AG04450 (cell line): ENCODE data around the gene HCAR2. TPM values are rescaled to one million over a fixed set of nuclear protein-coding genes. Genes with fewer than 3 reads are reported as not detected.
A peak's percentile ranks its signal among the peaks of the same experiment; 100 is the strongest.

Experiments used
- CTCF ChIA-PET: fragments of 300-600, 350-600 bp; formaldehyde crosslinking; extraction: SDS; loops from one replicate; lab custom pipeline; 2022; ENCODE audit warnings: antibody characterized with exemption, inconsistent platforms; lab: Charles Lee
- POLR2A ChIA-PET: fragments of 350-600 bp; formaldehyde crosslinking; extraction: SDS; loops from one replicate; lab custom pipeline; 2021; ENCODE audit warnings: antibody characterized with exemption, inconsistent platforms; lab: Yijun Ruan, JAX
- DNase-seq: peaks from one replicate; pipeline ENCODE4 v3.0.0-alpha.2; 2011; ENCODE audit warnings: low read depth, low spot score
- H3K27ac ChIP-seq: one replicate; pipeline ENCODE4 v1.5.1; 2012; ENCODE audit warnings: low read depth, low read length, control low read depth
- H3K27me3 ChIP-seq: one replicate; pipeline ENCODE4 v1.6.0; 2012; ENCODE audit warnings: low read length; ENCODE audit not compliant: control insufficient read depth, insufficient read depth
- H3K4me3 ChIP-seq: 2 replicates; pipeline ENCODE4 v1.5.1; 2011; ENCODE audit warnings: mild to moderate bottlenecking, low read depth, low read length, control low read depth
- H3K9me3 ChIP-seq: 2 replicates; pipeline ENCODE4 v1.5.1; 2012; ENCODE audit warnings: low read length; ENCODE audit not compliant: control insufficient read depth, insufficient read depth
- polyA plus RNA-seq: library from polyadenylated mRNA; depleted of rRNA; stranded (reverse); fragments of >200 nt; gene quantifications from 2 replicates; pipeline ENCODE4 v1.2.3, GENCODE V29; 2011
- TF ChIP-seq, protein P1 (sequence below): IDR thresholded peaks from 2 replicates; pipeline ENCODE4 v1.5.1; 2011; ENCODE audit warnings: low read depth, low read length, control low read depth, inconsistent platforms

The HCAR2 gene
- polyA plus RNA-seq, 1 experiment, result not detected

DNA sequence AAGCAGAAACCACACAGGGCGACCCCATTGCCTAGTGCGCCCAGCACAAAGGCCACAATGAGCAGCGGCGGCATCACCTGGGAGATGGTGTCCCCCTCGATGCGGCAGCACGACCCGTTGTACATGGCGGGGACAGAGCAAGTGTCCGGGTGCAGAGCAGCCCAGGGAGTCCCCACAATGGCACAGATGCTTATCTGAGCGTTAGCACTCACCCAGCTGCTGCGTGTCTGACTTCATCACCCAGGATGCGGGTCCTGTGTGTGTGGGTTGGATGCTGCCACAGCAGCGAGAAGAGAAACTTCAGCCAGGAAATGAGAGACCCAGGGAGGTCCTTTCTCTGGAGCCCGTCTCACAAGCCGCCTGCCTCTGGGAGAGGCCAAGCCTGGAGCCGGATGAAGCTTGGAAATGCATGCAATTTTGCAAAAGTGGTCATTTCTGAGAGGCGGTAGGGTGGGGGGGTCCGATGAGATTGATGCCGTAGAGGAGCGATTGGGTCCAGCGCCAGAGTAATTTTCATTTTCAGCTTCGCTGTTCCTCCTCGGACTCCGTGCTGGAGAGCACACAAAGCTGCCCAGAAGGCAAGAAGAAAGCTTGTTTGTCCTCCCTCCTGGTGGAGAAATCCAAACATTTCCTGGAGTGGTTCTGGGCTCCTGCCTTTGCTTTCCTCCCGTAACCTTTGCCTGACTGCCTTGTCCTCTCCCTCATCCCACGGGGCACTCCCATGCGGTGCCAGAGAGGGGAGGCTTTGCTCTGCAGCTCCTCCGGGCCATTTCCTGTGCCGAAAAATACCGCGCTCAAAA, 27.3 kb upstream of the HCAR2 start, which contains the start of gene HCAR1:
HCAR1 (minus strand) TSS at position 630 of the 800 bp plus-strand sequence; CDS start at position 125, 505 bp downstream.
- ChIA-PET POLR2A (no interaction called here), CTCF (no interaction called here)
- TF ChIP-seq, protein P1, sequence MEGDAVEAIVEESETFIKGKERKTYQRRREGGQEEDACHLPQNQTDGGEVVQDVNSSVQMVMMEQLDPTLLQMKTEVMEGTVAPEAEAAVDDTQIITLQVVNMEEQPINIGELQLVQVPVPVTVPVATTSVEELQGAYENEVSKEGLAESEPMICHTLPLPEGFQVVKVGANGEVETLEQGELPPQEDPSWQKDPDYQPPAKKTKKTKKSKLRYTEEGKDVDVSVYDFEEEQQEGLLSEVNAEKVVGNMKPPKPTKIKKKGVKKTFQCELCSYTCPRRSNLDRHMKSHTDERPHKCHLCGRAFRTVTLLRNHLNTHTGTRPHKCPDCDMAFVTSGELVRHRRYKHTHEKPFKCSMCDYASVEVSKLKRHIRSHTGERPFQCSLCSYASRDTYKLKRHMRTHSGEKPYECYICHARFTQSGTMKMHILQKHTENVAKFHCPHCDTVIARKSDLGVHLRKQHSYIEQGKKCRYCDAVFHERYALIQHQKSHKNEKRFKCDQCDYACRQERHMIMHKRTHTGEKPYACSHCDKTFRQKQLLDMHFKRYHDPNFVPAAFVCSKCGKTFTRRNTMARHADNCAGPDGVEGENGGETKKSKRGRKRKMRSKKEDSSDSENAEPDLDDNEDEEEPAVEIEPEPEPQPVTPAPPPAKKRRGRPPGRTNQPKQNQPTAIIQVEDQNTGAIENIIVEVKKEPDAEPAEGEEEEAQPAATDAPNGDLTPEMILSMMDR, result peak; percentile 2; the same call in 1 of the 2 replicates
- H3K4me3 ChIP-seq, result no peak within 1 kb of the TSS
- no peaks in the 10 kb centered on the region; the same call in 1 of the 2 replicates for H3K9me3 ChIP-seq
- H3K27me3 ChIP-seq, result peaks cover 15% of the 10 kb centered on the region
- no peak for DNase-seq
- H3K27ac ChIP-seq, result no peak within 1 kb of the TSS

DNA sequence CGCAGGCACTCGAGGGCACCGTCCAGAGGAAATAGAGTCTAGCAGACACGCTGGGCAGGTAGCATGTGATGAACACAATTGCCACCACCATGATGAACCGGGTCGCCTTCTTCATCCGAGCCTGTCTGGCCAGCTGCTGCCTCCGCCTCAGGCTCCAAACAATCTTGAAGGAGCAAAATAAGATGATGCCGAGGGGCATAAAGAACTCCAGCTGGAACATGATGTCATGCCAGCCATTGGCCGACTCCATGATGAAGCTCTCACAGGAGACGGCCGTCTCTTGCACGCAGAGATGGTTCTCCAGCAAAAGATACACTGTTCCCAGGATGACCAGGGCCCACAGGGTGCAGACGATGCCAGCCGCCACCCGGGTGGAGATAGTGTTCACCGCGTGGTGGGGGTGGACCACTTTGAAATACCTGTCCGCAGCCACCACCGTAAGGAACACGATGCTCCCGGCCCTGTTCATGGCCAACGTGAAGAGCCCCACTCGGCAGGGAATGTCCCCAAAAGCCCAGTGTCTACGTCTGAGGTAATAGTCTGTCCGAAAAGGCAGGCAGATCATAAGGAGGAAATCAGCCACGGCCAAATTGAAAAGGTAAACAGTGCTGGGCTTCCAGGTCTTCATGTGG, 26.5 kb upstream of the HCAR2 start:
- POLR2A ChIA-PET, result no interaction called here
- H3K4me3 ChIP-seq, result no peak overlapping the region
- TF ChIP-seq, protein P1, result no peak
- no peak for DNase-seq
- H3K9me3 ChIP-seq, result no peaks in the 10 kb centered on the region; the same call in 1 of the 2 replicates
- CTCF ChIA-PET, result no interaction called here
- H3K27me3 ChIP-seq, result peaks cover 15% of the 10 kb centered on the region
- no peak overlapping the region for H3K27ac ChIP-seq

DNA sequence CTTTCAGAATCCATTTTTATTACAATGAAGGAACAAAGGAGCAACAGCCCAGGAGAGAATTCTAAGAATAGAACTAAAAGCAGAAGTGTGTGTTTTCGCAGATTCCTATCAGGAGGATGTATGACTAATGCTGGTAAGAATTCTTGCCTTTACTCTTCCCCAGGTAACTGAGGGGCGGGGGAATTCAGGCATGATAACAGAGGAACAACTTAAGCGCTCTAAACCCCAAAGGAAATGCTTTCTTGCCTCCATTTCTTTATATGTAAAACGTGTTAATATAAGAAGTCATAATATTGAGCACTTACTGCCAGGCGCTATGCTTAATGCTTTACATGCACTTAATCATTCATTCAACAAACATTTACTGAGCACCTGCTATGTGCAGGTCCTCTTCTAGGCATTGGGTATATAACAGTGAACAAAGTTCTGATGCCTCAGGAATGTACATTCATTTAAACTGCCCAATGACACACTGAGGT, 23.0 kb upstream of the HCAR2 start:
- Histone ChIP-seq H3K27ac (no peak overlapping the region), H3K9me3 (no peaks in the 10 kb centered on the region; the same call in 1 of the 2 replicates), H3K4me3 (no peak overlapping the region), H3K27me3 (peaks cover 17% of the 10 kb centered on the region)
- no peak for DNase-seq
- POLR2A ChIA-PET, result no interaction called here
- CTCF ChIA-PET, result interaction anchor here (1.8 kb wide), 1 partner anchor 68 kb away, joined by 5 read pairs; no protein-coding TSS in a partner anchor
- TF ChIP-seq, protein P1, result no peak

DNA sequence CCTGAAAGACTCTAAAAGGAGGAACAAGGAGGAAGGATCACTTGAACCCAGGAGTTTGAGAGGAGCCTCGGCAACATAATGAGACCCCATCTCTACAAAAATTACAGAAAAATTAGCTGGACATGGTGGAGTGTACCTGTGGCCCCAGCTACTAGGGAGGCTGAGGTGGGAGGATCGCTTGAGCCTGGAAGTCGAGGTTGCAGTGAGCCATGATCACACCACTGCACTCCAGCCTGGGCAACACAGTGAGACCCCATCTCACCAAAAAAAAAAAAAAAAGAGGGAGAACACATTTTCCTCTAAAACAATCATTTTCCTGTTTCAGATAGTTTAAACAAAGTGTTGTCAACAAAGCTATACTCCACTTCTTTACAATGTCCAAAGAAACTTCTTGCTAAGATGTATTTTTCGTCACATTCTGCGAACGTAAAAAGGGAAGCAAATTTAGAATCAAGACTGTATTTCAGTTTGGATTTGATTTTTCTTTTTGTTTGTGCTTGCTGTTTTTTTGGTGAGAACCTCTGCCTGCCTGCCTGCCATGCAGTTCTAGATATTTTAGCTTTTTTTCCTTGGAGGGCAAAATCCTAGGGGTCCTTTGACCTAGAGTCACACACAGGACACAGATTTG, 22.4 kb upstream of the HCAR2 start:
- no peak overlapping the region for H3K4me3 ChIP-seq
- CTCF ChIA-PET, result no interaction called here
- H3K27me3 ChIP-seq, result peaks cover 12% of the 10 kb centered on the region
- no peaks in the 10 kb centered on the region; the same call in 1 of the 2 replicates for H3K9me3 ChIP-seq
- no peak for DNase-seq
- TF ChIP-seq, protein P1, result no peak
- POLR2A ChIA-PET, result interaction anchor here (0.7 kb wide), 1 partner anchor 88 kb away, joined by 7 read pairs; no protein-coding TSS in a partner anchor
- no peak overlapping the region for H3K27ac ChIP-seq
